NCI-H1436 (cell line): Measurements from ENCODE around the gene TMEM255B.
"Not testable (repeated sequence)": the region's sequence is repeated elsewhere in the genome, so short reads cannot be mapped to it uniquely, and the experiment has no call there.

ENCODE experiments used
- DNase-seq: peaks from one replicate; lab custom pipeline; 2025; lab: John Stamatoyannopoulos, UW

TMEM255B gene

DNA sequence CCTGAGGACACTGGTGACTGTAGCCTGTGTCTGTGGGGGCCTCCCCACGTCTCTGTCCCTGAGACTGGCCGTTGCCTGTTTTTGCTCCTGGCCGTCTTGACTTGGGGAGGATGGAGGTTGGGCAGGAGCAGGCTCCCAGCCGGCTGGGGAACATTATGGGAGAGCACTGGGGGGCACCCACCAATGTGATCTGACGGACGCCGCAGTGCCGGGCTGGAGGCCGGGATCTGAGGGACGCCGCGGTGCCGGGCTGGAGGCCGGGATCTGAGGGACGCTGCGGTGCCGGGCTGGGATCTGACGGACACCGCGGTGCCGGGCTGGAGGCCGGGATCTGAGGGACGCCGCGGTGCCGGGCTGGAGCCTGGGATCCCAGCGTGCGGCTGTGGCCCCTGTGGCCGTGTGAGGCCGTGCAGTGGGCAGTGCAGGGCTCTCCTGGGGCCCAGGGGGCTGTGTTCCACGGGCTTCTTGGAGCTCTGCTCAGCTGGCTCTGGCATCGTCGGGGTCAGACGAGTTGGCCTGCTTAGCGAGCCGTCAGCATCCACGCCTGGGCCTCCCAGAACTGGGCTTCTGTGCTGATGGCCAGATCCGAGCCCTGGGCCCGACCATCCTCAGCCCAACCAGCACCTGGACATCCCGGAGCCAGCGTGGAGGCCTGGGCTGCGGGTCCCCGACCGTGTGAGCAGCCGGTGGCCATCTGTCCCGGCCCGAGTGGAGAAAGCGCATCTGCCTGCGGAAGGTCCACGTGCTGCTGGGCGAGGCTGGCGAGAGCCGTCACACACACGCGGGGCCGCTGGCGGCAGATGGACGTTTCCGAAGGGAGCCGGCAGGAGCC is 59.0 kb downstream of the TMEM255B start:
- no peak for DNase-seq

DNA sequence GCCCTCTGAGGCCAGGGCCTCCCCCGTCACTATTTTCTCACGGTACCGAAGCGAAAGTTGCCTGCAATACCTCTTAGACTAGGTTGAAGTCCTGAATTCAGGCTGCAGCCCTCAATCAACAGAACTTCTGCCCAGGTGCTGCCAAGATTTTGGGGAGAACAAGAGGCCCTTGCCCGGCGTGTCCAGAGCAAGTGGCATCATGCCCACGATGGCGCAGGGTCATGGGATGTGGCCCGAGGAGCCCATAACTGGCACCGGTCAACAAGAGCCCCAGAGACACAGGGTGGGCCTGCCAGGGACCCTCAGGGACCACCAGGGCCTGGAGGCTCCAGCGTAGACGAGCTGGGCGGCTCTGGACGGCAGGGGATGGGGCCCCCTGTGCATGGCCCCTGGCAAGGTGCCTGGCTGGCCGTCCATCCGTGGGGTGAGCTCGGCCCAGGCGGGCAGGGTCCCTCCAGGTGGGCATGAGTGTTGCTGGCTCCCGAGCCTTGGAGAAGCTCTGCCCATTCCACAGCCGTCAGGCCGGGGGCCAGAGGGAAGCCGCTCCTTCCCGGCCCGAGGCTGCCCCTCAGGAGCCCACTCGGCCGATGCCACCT is 59.8 kb downstream of the TMEM255B start:
- DNase-seq = no peak

DNA sequence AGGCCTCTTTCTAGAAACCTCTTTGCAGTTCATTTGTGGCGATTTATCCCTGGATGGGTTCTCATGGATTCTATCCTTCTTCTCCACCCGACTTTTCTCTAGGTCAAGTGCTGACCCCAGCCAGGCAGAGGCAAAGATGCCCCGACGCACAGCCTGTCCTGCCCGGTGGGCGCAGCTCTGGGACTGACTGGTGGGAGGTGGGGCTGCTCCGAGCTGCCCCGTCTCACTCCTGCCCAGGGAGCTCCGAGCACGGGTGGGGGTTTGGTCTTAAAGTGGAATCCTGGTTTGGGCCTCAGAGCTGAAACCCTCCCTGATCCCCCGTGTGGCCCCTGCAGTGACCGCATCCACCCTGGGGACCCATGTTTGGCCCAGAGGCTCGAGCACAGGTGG is 60.3 kb downstream of the TMEM255B start:
- no peak for DNase-seq

DNA sequence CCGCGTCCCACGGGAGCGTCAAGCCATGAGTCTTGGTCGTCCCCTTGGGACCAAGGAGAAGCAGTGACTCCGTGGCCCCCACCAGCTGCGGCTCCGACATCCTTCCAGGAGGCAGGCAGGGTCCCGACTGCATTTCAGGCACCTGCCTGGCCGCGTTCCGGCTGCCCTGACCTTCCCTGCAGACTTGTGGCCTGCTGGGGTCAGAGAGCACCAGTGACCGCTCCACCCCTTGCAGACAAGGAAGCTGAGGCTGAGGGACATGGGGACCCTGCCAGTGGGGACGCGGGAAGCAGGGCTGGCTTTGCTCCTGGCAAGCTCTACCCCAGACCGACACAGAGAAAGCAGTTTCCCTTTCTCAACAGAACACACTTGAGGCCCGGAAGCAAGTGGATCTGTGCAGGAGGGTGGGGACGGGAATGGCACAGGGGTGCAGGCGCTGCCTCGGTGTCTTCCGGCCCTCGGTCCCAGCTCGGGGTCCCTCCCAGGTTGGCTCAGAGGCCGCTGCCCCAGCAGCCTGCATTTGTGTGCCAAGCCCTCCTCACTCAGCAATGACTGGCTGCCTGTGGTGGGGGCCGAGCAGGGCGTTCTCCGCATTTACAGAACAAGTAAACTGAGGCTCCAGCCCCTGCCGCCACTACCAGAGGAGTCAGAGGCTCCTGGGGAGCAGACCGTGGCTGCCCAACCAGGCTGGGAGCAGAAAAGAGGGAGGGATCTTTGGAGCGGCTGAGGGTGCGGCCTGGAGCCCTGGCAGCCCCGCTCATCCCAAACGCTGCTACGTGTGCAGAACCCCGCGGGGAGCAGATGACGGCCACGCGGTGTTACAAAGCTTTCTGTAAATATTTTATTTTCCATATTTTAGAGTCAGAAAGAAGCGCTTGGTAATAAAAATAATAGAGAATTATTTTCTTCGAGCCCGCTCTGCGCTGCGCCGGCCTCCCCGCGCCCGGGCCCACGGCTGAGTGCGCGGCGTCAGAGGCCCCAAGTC is 61.0 kb downstream of the TMEM255B start:
- no peak for DNase-seq

DNA sequence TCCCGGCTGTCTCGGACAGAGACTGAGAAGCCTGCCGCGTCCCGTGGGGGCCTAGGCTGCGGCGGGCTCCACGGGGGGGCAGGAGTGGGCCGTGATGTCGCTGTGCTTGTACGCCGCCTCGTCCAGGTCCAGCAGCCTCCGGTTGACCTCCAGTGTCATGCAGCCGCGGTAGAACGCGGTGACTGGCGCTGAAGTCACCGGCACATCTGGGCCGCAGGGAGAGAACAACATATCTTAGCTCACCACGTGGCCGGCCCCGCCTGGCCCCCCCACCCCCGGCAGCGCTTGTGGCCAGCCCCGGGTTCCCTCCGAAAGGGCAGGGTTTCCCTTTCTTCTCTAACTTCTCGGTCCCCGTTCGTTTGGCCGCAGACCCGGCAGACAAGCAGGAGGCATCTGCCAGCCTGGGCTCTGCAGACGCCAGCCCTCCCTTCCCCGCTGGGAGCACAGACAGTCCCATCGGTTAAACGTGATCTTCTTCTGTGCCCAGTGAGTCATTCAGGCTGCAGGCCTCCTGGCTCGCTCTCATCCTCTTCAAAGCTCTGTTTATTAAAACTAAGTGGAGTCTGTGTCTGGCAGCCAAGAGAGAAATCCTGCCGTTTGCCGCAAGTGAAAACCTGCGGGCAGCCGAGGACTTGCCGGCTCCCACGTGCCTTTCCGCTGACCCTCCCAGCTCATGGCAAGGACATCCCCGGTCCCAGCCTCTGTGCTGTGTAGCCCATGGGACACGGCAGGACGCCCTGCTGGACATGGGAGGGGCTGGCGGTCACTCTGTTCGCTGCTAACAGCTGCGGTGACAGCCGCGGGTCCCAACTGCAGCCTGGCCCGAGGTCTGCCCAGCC is 62.0 kb downstream of the TMEM255B start:
- no peak for DNase-seq

DNA sequence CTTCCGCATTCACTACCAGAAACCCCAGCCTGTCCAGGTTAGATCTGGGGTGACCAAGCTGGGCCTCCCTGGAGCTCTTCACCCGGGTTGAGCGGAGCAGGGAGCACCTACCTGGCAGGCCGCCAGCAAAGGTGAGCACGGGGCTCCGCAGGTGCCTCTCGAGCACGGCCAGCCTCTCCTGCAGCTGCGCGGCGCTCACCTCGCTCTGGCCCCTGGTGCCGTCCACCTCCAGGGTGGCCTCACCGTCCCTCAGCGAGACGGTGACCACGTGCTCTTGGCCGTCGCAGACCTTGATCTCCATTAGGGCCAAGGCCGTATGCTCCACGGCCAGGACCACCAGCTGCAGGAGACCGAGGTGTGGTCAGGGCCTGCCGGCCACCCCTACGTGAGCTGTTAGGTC is 62.8 kb downstream of the TMEM255B start:
- no peak for DNase-seq

DNA sequence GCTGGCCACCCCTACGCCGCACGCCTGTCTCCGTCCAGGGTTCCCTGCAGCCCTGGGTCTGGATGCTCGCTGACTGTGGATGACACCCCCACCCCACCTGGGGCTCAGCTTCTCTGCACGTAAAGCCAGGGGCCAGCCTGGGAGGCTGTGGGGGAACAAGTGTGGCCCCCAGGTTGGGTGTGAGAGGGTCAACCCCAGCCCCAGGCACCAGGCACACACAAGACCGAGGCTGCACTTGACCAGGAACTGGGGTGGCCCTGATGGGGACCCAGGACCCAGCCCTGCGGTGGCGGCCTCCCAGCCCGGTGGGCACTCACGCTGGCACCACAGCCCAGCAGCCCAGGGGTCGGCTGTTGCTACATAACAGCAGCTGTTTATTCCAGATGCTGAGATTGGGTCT is 63.2 kb downstream of the TMEM255B start:
- no peak for DNase-seq

DNA sequence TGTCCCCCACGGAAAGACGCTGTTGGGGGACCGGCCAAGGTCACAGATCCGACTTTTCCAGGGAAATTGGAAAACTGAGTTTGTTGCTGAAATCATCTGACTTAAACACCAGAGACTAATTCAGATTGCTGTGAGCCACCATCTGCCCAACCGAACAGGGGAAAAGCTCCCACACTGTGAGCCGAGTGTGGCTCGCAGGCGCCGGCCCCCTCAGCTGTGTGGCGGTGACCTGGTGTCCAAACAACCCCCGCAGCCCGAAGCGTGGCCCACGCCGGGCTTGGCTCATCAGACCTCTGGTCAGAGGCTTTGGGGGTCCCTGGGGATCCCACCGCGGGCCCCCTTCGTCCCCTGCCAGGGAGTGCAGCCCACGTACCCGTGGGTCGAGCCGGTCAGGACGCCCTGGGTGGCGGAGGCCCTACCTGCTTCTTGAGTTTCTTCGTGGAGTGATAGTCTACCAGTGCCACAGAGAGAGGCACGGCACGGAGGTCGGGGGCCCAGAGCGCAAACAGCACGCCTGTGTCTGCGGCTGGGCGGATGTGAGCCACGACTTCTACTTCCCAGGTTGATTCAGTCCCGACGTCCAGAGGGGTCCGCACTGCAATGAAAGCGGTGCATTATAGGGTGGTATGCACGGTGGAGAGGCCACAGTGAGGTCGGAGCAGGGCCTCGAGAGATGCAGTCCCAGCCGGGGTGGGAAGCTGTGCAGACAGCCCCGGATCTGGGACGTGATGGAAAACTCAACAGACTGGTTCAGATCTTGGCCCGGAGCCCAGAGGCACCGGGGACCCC is 64.1 kb downstream of the TMEM255B start:
- DNase-seq = no peak

DNA sequence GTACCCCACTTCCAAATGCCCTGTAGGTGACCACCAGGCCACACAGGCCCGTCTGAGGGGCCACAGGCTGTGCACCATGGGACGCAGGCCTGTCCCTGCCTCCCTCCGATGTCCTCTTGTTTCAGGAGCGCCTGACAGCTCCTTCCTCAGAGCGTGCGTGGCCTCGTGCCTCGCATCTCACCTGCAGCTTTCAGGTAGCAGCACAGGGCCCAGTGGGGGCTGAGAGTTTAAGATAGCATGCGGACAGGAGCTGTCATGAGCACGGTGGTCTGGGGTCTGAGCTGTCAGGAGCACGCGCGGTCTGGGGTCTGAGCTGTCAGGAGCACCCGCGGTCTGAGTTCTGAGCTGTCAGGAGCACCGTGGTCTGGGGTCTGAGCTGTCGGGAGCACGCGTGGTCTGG is 64.7 kb downstream of the TMEM255B start:
- no peak for DNase-seq

DNA sequence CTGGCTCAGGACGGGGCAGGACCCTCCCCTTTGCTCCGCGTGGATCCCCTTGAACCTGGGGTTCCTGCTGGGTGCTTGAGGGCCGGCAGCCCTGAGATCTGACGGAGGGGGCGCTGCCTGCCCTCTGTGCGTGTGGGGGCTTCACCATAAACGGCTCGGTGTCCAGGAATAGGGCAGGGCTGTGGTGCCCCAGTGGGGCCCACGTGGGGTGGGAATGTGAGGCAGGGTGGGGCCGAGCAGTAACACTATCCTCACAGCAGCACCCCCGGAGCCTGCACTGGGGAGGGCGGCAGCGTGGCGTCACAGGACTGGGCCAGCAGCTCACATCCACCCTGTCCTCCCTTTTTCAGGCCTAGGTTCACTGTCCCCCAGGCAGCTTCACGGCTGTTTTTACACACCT is 66.8 kb downstream of the TMEM255B start:
- no peak for DNase-seq

DNA sequence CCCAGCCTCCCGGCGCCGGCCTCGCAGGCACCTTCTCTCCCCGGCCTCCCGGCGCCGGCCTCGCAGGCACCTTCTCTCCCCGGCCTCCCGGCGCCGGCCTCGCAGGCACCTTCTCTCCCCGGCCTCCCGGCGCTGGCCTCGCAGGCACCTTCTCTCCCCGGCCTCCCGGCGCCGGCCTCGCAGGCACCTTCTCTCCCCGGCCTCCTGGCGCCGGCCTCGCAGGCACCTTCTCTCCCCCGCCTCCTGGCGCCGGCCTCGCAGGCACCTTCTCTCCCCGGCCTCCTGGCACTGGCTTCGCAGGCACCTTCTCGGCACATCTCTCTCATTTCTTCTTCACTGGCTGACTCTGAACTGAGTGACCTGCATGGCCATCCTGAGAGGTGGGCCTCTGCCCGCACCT is 67.4 kb downstream of the TMEM255B start:
- not testable (repeated sequence) for DNase-seq

DNA sequence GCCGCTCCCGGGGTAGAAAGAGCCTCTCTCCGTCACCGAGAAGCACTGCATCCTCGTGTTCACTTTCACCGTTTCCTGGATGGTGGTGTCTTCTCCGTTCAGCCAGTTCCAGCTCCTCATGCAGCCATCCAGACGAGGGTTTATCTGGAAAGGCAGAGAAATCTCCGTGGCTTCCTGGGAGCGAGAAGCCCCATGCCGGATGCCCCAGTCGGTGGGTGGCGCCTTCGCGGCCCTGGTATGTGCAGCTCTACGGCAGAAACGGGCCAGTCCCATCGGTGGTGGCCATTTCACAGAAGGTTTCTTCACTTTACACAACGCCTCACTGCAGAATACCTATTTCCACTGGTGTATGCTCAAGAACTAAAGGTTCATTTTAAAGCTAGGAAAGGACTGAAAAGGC is 68.0 kb downstream of the TMEM255B start:
- DNase-seq = no peak

DNA sequence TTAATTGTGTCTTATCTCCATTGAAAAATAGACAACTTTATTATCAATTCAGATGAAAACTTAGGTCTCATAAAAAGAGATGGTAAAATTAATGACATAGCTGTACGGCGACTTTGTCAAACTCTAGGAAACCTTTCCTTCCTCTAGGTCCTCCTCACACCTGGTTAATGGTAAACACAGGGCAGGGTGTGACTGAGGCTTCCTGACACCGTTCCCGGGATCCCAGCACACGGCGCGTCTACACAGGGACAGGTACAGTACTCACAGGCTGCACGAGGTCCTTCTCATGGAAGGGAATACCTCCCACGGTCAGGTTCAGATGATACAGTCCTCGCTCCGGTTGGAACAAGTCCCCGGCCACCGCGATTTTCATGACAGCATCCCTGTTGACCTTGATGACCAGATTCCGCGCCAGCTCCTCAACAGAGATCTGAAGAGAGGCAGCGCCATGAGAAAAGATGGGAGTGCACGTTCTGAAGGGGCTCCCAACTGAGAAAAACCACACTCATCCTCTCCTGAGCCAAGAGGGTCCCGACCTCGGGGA is 69.3 kb downstream of the TMEM255B start:
- DNase-seq = no peak

DNA sequence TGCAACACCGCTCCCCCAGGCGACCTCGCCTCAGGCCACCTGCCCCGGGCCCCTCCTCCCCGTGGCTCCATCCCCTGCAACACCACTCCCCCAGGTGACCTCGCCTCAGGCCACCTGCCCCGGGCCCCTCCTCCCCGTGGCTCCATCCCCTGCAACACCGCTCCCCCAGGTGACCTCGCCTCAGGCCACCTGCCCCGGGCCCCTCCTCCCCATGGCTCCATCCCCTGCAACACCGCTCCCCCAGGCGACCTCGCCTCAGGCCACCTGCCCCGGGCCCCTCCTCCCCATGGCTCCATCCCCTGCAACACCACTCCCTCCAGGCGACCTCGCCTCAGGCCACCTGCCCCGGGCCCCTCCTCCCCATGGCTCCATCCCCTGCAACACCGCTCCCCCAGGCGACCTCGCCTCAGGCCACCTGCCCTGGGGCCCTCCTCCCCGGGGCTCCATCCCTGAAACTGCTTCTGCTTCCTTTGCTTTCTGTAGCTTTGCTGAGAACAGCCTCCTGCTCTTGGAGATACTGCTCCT is 71.5 kb downstream of the TMEM255B start:
- DNase-seq = not testable (repeated sequence)

DNA sequence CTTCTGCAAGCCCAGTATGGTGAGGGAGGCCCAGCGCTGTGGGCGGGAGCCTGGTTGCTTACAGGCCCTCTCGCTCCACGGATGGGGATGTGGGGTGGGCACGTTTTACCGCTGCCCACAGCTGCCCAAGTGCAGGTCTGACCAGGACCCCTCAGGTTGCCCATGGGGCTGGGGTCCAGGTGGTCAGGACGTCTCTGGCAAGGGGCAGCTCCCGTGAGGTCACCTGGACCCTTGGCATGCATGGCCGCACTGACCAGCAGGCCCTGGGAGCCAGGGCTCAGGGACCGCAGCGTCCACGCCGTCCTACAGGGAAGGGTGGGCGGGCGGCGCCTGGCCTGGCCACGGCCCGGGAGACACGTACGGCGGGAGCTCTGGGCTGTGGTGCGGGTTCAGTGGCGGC is 72.0 kb downstream of the TMEM255B start:
- no peak for DNase-seq

DNA sequence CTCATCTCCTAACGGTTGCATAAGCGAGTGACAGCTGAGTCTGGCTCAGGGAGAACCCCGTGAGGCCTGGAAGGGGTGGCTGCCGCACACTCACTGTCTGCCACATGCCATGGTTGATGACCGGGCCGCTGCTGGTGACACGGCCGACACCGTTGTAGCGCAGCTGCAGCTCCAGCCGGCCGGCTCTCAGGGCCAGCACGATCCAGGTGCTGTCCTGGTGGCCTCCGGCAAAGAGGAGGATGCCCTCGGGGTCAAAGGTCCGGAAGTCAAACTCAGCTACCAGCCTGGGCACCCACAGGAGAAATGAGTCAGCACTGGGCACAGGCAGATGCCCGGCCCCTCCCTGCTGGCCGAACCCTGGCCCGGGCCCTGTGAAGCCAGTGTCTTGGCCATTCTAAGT is 73.2 kb downstream of the TMEM255B start:
- DNase-seq = no peak

DNA sequence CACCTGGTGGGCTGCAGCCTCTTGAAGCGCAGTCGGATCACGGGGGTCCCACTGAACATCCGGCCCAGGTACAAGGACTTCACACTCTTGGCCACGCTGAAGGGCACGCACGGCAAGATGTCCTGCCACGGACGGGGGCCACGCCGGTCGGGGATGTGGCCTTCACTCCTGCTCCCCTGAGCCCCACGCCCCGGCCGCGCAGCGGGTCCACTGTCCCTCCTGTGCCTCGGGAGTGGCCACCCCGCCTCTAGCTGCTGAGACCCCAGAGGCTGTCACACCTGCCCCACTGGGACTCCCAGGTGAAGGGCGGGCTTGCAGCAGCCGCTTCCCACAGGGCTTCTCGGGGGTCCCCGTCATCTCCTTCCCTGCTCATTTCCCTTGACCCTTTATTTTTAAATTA is 73.6 kb downstream of the TMEM255B start:
- DNase-seq = no peak

DNA sequence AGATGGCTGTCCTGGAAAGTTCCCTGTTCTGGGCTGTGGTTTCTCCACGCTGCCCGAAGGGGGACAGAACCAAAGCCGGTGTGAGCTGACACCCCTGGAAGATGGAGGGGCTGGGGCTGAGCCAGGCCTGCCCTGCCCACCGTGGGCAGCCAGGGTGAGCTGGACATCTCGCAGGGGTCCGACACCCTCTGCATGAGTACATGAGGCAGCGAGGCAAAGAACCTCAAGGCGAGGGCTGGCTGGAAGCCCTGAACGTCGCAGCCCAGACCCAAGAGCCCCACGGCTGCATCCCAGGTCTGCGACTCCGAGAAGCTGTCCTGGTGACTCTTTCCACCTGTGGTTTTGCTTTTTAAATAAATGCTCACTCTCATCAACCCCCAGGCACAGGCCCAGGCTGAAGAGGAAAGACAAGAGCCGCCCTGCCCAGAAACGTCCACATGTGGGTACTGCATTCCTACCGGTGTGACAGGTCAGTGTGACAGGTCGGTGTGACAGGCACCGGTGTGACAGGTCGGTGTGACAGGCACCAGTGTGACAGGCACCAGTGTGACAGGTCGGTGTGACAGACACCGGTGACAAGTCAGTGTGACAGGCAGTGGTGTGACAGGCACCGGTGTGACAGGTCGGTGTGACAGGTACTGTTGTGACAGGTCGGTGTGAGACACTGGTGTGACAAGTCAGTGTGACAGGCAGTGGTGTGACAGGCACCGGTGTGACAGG is 74.2 kb downstream of the TMEM255B start:
- no peak for DNase-seq

DNA sequence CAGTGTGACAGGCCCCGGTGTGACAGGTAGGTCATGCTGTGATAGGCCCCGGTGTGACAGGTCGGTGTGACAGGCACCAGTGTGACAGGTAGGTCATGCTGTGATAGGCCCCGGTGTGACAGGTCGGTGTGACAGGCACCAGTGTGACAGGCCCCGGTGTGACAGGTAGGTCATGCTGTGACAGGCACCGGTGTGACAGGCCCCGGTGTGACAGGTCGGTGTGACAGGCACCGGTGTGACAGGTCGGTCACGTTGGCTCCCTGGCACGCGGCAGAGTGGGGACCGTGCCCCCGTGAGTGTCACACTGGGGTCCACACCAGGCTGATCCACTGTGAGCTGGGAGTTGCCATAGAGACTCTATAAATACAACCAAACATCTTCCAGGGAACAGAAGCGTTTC is 75.0 kb downstream of the TMEM255B start:
- DNase-seq = not testable (repeated sequence)
